ENCODE results near the gene GPR50. TPM values are rescaled to one million over a fixed set of nuclear protein-coding genes. Genes with fewer than 3 reads are reported as not detected.

Gene GPR50
- total and polyA plus RNA-seq, 2 of the 8 experiments (the other 6 are each of a cell fraction or from before 2014, with no cell fraction given): 1.6 to 1.9 TPM

Small RNA genes lying within 50 kb of the gene (microRNA-seq; reads per million reads assigned to microRNA genes)
- 0 reads per million in 2 experiments for gene MIR4330 (ENCODE audit: borderline microRNAs expressed in 2 of 2, borderline number of aligned reads in 2 of 2, borderline replicate concordance in 1 of 2)

Small RNA genes lying within 50 kb of the gene (small RNA-seq; reads per million reads assigned to genes)
- gene MIR4330 (ENCODE audit: insufficient read depth): not detected

Other genes starting within 250 kb of the GPR50 start
- gene HMGB3, start 193.2 kb upstream of the GPR50 start, total RNA-seq (2021; fragmentation: NEBNext Ultra II Directional; extraction: Animal tissue kit (Norgen Biotek cat#: 25700)): 340 and 346 TPM in 2 replicates
- gene HMGB3, start 193.2 kb upstream of the GPR50 start, polyA plus RNA-seq (2011; rRNA removed): 34.1 and 55.8 TPM in 2 replicates
- 62.1 and 65.4 TPM in 2 replicates for gene VMA21, start 220.6 kb downstream of the GPR50 start, total RNA-seq (2021; fragmentation: NEBNext Ultra II Directional; extraction: Animal tissue kit (Norgen Biotek cat#: 25700))
- gene VMA21, start 220.6 kb downstream of the GPR50 start, polyA plus RNA-seq (2011; rRNA removed): 16.4 and 25.8 TPM in 2 replicates